Chondrocyte (in vitro differentiated cells): ENCODE measurements around the gene ANXA9. TPM values are rescaled to one million over a fixed set of nuclear protein-coding genes. Genes with fewer than 3 reads are reported as not detected.

Source experiments
- DNase-seq: peaks from one replicate; pipeline ENCODE4 v3.0.0; 2021; ENCODE audit warnings: mixed read lengths, low spot score
- H3K27ac Mint-ChIP-seq: one replicate; pipeline ENCODE4 v1.8.0; 2021; ENCODE audit warnings: mild to moderate bottlenecking, moderate library complexity, mixed read lengths; ENCODE audit not compliant: unreplicated experiment
- H3K27me3 Mint-ChIP-seq: 2 replicates; pipeline ENCODE4 v1.8.0; 2021; ENCODE audit warnings: low read depth, mixed read lengths
- H3K36me3 Mint-ChIP-seq: 2 replicates; pipeline ENCODE4 v1.8.0; 2021; ENCODE audit warnings: low read depth, mixed read lengths
- H3K4me1 Mint-ChIP-seq: 2 replicates; pipeline ENCODE4 v1.8.0; 2021; ENCODE audit warnings: low read depth, mild to moderate bottlenecking, mixed read lengths
- H3K4me3 Mint-ChIP-seq: one replicate; pipeline ENCODE4 v1.8.0; 2021; ENCODE audit warnings: mild to moderate bottlenecking, moderate library complexity, mixed read lengths; ENCODE audit not compliant: unreplicated experiment
- H3K9me3 Mint-ChIP-seq: 2 replicates; pipeline ENCODE4 v1.8.0; 2021; ENCODE audit warnings: low read depth, mixed read lengths
- CTCF ChIP-seq: fragments of 200-600 bp; sonication (generic); IDR thresholded peaks from 2 replicates; pipeline ENCODE4 v1.5.0; 2021; ENCODE audit warnings: antibody characterized with exemption, mild to moderate bottlenecking, moderate library complexity
- total RNA-seq: library from RNA; stranded (reverse); gene quantifications from 3 replicates; pipeline ENCODE4 v1.2.1, GENCODE V29; 2021

Gene ANXA9
- total RNA-seq, 1 donor from 2014 or later: not detected

GRCh38 chr1:150960646-150961045 is 21.4 kb upstream of the ANXA9 start:
- no peak for TF ChIP-seq CTCF
- H3K27me3 Mint-ChIP-seq: no peaks in the 10 kb centered on the region
- DNase-seq: no peak
- H3K36me3 Mint-ChIP-seq: peaks cover 40% of the 10 kb centered on the region
- H3K27ac Mint-ChIP-seq: no peak overlapping the region
- H3K4me1 Mint-ChIP-seq: peaks cover 4% of the 10 kb centered on the region
- H3K9me3 Mint-ChIP-seq: no peaks in the 10 kb centered on the region
- no peak overlapping the region for H3K4me3 Mint-ChIP-seq

DNA sequence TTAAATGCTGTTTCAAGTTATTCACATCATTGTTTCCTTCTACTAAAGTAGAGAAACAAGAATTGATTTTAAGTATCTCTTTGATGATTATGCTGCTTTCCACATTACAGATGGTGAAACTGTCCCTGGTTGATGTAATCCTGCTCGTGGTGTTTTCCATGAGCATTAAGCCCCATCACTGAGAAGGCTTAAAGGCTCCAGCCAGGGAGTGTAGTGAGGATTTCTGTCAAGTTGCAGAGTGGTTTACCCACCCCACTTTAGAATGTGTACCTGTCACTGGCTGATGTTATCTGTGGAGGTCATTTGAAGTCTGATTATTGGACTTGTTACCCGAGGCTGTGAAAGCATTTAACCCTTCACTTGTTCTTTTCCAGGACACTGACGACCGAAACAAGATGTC is 20.3 kb upstream of the ANXA9 start:
- H3K36me3 Mint-ChIP-seq: peaks cover 47% of the 10 kb centered on the region
- DNase-seq: no peak
- H3K9me3 Mint-ChIP-seq: no peaks in the 10 kb centered on the region
- H3K27me3 Mint-ChIP-seq: no peaks in the 10 kb centered on the region
- H3K4me3 Mint-ChIP-seq: no peak overlapping the region
- H3K27ac Mint-ChIP-seq: peak overlapping the region; percentile 59
- peaks cover 4% of the 10 kb centered on the region for H3K4me1 Mint-ChIP-seq
- TF ChIP-seq CTCF: no peak

DNA sequence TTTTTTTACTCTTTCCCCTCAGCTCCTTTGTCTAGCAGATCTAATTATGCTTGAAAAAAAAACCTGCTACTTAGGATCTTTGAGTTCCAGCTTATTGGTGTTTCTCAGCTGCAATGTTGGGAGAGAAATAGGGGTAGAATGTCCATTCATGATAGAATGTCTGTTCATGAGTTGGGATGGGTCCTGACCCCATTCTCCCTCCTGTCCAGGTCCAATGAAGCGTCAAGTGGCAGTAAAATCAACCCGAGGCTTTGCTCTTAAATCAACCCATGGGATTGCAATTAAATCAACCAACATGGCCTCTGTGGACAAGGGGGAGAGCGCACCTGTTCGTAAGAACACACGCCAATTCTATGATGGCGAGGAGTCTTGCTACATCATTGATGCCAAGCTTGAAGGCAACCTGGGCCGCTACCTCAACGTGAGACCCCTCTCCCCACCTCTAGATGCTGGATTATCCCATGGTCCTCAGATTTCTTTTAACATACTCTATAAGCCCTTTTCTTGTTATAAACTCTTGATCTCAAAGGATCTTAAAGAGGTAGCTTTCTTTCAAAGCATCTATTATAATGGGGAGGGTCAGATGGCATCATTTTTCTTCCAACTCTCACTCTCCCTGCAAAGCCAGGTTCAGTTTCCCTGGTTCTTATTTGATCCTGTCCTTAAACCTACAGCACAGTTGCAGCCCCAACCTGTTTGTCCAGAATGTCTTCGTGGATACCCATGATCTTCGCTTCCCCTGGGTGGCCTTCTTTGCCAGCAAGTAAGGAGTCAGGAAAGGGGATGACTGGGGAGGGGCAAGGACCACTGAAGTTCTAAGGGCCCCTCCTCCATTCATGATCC is 18.6 kb upstream of the ANXA9 start:
- no peak for TF ChIP-seq CTCF
- no peaks in the 10 kb centered on the region for H3K27me3 Mint-ChIP-seq
- H3K9me3 Mint-ChIP-seq: no peaks in the 10 kb centered on the region
- no peak overlapping the region for H3K4me3 Mint-ChIP-seq
- H3K27ac Mint-ChIP-seq: no peak overlapping the region
- peaks cover 59% of the 10 kb centered on the region for H3K36me3 Mint-ChIP-seq
- H3K4me1 Mint-ChIP-seq: no peaks in the 10 kb centered on the region
- peak; percentile 15 for DNase-seq

- Mint-ChIP-seq H3K27ac (no peak overlapping the region), H3K9me3 (no peaks in the 10 kb centered on the region), H3K4me1 (peaks cover 4% of the 10 kb centered on the region), H3K4me3 (no peak overlapping the region), H3K36me3 (peaks cover 59% of the 10 kb centered on the region), H3K27me3 (no peaks in the 10 kb centered on the region)
- no peak for DNase-seq
- TF ChIP-seq CTCF: no peak
Observed at GRCh38 chr1:150964164-150964489, 18.0 kb upstream of the ANXA9 start.

GRCh38 chr1:150965605-150966004 is 16.5 kb upstream of the ANXA9 start:
- Mint-ChIP-seq H3K4me1 (peaks cover 10% of the 10 kb centered on the region), H3K27ac (no peak overlapping the region), H3K9me3 (no peaks in the 10 kb centered on the region), H3K27me3 (no peaks in the 10 kb centered on the region), H3K4me3 (no peak overlapping the region), H3K36me3 (peaks cover 51% of the 10 kb centered on the region)
- no peak for TF ChIP-seq CTCF
- no peak for DNase-seq
